Endothelial cell (in vitro differentiated cells): ENCODE results near the gene RASAL2. TPM values are rescaled to one million over a fixed set of nuclear protein-coding genes. Genes with fewer than 3 reads are reported as not detected.
A peak's percentile ranks its signal among the peaks of the same experiment; 100 is the strongest.

Source experiments
- DNase-seq: peaks from one replicate; pipeline ENCODE4 v3.0.0; 2021; ENCODE audit warnings: low spot score
- H3K27ac Mint-ChIP-seq: one replicate; pipeline ENCODE4 v1.8.0; 2021; ENCODE audit warnings: mixed read lengths, inconsistent platforms; ENCODE audit not compliant: unreplicated experiment
- H3K27me3 Mint-ChIP-seq: one replicate; pipeline ENCODE4 v1.8.0; 2021; ENCODE audit warnings: mild to moderate bottlenecking, moderate library complexity, mixed read lengths, inconsistent platforms; ENCODE audit not compliant: unreplicated experiment
- H3K36me3 Mint-ChIP-seq: one replicate; pipeline ENCODE4 v1.8.0; 2021; ENCODE audit warnings: mild to moderate bottlenecking, low read depth, mixed read lengths, inconsistent platforms; ENCODE audit not compliant: unreplicated experiment
- H3K4me1 Mint-ChIP-seq: one replicate; pipeline ENCODE4 v1.8.0; 2021; ENCODE audit warnings: mild to moderate bottlenecking, mixed read lengths, inconsistent platforms; ENCODE audit not compliant: unreplicated experiment
- H3K4me3 Mint-ChIP-seq: one replicate; pipeline ENCODE4 v1.8.0; 2021; ENCODE audit warnings: mild to moderate bottlenecking, mixed read lengths, inconsistent platforms; ENCODE audit not compliant: unreplicated experiment
- H3K9me3 Mint-ChIP-seq: one replicate; pipeline ENCODE4 v1.8.0; 2021; ENCODE audit warnings: mixed read lengths, inconsistent platforms; ENCODE audit not compliant: unreplicated experiment
- total RNA-seq: library from RNA; stranded (reverse); fragmentation: NEBNext Ultra II Directional; extraction: Animal tissue kit (Norgen Biotek cat#: 25700); gene quantifications from one replicate; pipeline ENCODE4 v1.2.1, GENCODE V29; 2021; ENCODE audit not compliant: unreplicated experiment
- TF ChIP-seq, protein P1 (sequence below): fragments of 200-600 bp; sonication (generic); IDR thresholded peaks from one replicate; pipeline ENCODE4 v1.5.0; 2021; ENCODE audit warnings: antibody characterized with exemption; ENCODE audit not compliant: unreplicated experiment

RASAL2 gene
- total RNA-seq, 1 donor from 2014 or later = 82.1 TPM

DNA sequence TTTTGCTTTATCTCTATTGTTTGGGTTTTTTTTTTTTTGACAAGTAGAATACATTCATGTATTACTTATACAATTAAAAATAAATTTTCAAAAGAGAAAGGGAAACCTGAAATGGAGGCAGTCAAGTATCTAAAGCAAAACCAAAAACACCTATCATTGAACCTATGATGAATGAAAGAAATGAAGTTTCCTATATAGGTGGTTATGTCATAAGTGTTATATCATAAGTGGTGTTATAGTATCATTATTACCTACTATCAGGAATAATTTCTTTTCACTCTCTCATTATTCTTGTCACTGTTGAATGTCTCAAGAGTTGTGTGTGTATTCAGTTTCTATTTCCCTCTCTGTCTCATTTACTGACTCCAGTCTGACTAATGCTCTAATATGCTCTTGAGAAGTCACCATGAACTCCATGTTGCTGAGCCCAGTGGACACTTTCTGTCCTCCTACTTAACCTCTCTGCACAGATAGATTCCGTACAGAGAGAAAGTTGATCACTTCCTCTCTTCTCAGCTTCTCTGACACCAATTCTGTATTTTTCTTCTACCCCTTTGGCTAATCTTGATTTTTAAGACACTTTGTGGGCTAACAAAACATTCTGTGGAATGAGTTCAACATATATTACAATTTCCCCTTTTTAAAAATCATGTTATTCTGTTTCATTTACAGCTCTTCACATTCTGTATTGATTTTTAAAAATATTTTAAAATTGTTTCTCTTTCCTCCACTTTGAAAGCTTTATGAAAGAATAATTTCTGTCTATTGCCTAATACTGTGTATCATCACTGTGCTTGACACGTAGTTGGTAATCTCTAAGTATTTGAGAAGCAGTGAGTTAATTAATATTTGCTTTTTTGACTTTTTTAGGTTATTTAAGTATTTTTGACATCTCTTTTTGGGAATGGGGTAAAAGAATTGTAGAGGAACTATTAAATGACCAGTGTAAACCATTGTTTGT is 50.1 kb downstream of the RASAL2 start:
- H3K36me3 Mint-ChIP-seq = peaks cover 5% of the 10 kb centered on the region
- no peaks in the 10 kb centered on the region for H3K9me3 Mint-ChIP-seq
- H3K27me3 Mint-ChIP-seq = peaks cover 7% of the 10 kb centered on the region
- H3K27ac Mint-ChIP-seq = no peak overlapping the region
- no peak for DNase-seq
- TF ChIP-seq, protein P1, sequence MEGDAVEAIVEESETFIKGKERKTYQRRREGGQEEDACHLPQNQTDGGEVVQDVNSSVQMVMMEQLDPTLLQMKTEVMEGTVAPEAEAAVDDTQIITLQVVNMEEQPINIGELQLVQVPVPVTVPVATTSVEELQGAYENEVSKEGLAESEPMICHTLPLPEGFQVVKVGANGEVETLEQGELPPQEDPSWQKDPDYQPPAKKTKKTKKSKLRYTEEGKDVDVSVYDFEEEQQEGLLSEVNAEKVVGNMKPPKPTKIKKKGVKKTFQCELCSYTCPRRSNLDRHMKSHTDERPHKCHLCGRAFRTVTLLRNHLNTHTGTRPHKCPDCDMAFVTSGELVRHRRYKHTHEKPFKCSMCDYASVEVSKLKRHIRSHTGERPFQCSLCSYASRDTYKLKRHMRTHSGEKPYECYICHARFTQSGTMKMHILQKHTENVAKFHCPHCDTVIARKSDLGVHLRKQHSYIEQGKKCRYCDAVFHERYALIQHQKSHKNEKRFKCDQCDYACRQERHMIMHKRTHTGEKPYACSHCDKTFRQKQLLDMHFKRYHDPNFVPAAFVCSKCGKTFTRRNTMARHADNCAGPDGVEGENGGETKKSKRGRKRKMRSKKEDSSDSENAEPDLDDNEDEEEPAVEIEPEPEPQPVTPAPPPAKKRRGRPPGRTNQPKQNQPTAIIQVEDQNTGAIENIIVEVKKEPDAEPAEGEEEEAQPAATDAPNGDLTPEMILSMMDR = no peak
- H3K4me3 Mint-ChIP-seq = no peak overlapping the region
- H3K4me1 Mint-ChIP-seq = peaks cover 11% of the 10 kb centered on the region

DNA sequence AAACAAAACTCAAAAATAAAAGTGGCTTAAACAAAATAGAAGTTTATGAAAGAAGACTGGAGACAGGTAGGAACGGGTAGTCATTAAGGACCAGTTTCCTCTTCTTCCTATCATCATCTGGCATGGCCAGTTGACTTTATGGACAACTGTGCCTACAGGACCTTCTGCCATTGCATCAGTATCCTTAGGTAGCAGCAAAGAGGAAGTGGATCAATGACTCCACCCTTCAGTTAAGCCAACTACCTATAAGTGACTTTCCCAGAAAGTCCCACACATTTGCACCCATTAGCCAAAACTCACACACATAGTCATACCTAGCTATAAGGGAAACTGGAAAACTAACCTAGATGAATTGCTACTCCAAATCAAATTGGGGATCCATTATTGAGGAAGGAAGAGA is 51.7 kb downstream of the RASAL2 start:
- Mint-ChIP-seq H3K4me1 (peaks cover 8% of the 10 kb centered on the region), H3K4me3 (no peak overlapping the region), H3K36me3 (peaks cover 5% of the 10 kb centered on the region), H3K27ac (no peak overlapping the region), H3K9me3 (no peaks in the 10 kb centered on the region), H3K27me3 (peaks cover 9% of the 10 kb centered on the region)
- no peak for DNase-seq
- TF ChIP-seq, protein P1 = no peak

DNA sequence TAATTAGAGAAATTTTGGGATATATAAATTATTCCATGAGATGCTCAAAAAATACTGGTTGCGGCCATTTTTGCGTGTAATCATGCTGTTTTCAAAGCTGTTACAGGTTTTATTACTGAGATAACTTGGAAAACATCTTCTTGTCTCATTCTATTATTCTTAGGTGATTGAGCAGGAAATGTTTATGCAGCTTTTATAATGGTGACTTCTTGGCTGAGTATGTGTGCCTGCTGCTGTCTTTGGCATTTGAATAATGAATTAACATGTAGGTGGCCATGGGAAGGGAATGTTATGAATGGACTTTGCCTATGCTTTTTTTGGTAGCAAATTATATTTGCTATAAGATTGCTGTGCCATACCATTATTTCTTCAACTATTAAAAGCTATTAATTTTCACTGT is 52.5 kb downstream of the RASAL2 start:
- H3K4me1 Mint-ChIP-seq = peaks cover 4% of the 10 kb centered on the region
- TF ChIP-seq, protein P1 = no peak

DNA sequence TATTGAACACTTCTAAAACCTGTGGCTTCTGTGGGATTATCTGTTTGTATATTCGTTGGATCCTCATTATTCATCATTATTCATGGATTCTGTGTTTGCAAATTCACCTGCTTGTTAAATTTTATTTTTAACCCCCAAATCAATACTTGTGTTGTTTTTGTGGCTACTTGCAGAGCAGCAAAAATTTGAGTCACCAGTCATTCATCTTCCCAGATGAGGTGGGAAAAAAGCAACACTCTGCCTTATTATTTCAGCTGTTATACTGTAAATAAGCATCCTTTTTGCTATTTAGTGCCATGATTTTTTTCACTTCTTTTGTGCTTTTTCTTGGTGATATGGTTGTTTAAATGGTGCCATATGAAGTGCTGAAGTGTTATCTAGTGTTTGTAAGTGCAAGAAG is 56.7 kb downstream of the RASAL2 start:
- Mint-ChIP-seq H3K27me3 (peaks cover 6% of the 10 kb centered on the region), H3K4me1 (peaks cover 9% of the 10 kb centered on the region), H3K36me3 (no peaks in the 10 kb centered on the region), H3K27ac (no peak overlapping the region), H3K9me3 (no peaks in the 10 kb centered on the region), H3K4me3 (no peak overlapping the region)
- TF ChIP-seq, protein P1 = no peak
- DNase-seq = no peak

More for the DNA sequence above, 52.5 kb downstream of the RASAL2 start:
- H3K4me3 Mint-ChIP-seq = no peak overlapping the region
- peaks cover 6% of the 10 kb centered on the region for H3K27me3 Mint-ChIP-seq
- no peak overlapping the region for H3K27ac Mint-ChIP-seq
- no peaks in the 10 kb centered on the region for H3K9me3 Mint-ChIP-seq
- DNase-seq = no peak
- H3K36me3 Mint-ChIP-seq = peaks cover 5% of the 10 kb centered on the region

DNA sequence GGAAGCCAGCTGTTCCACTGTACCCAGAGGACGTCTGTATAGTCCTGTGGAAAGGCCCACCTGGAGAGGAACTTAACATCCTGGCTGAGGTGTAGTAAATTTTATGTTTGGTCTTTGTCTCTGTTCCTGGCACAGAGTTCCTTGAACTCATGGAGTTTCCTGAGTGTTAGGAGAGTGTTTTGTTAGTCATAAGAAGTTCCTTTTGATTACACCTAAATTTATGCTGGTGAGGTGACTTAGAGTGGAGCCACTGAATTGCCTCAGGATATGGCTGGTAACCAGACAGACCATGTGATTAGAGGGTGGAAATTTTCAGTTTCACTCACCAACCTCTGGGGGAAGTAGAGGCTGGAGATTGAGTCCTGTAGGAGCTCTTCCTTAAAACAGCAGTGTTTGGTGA is 57.9 kb downstream of the RASAL2 start:
- TF ChIP-seq, protein P1 = no peak
- Mint-ChIP-seq H3K36me3 (no peaks in the 10 kb centered on the region), H3K4me3 (no peak overlapping the region), H3K9me3 (no peaks in the 10 kb centered on the region), H3K27me3 (peaks cover 3% of the 10 kb centered on the region), H3K4me1 (peaks cover 9% of the 10 kb centered on the region), H3K27ac (peak overlapping the region; percentile 46)
- DNase-seq = no peak
